Sciatic nerve (tissue), 2 donors: ENCODE measurements around the gene MOGAT2. TPM values are rescaled to one million over a fixed set of nuclear protein-coding genes. Genes with fewer than 3 reads are reported as not detected.
A peak's percentile ranks its signal among the peaks of the same experiment; 100 is the strongest.
"Not testable (repeated sequence)": the region's sequence is repeated elsewhere in the genome, so short reads cannot be mapped to it uniquely, and the experiment has no call there.

Experiments used
- ATAC-seq: fragments of 200-7000 bp; cut with Tn5 transposase; one replicate; pipeline ENCODE4 v1.9.1; 2020; ENCODE audit warnings: mild to moderate bottlenecking, moderate library complexity
- DNase-seq: peaks from one replicate; pipeline ENCODE4 v3.0.0-alpha.2; 2020; ENCODE audit warnings: low spot score
- intact Hi-C: fragments of 100-400 bp; cut with DNase I; formaldehyde crosslinking; loops from one replicate; pipeline ENCODE4 v1.14.2; 2022
- total RNA-seq: library from RNA; stranded (reverse); fragmentation: NEBNext Ultra II Directional; extraction: Animal tissue kit (Norgen Biotek cat#: 25700); gene quantifications from one replicate; pipeline ENCODE4 v1.2.1, GENCODE V29; 2021
- donor health status: DM: no; HTN: no; CAD: no.
- donor health status: DM: no; HTN: no; CAD: no.

MOGAT2 gene
- 0.18 TPM for total RNA-seq

DNA sequence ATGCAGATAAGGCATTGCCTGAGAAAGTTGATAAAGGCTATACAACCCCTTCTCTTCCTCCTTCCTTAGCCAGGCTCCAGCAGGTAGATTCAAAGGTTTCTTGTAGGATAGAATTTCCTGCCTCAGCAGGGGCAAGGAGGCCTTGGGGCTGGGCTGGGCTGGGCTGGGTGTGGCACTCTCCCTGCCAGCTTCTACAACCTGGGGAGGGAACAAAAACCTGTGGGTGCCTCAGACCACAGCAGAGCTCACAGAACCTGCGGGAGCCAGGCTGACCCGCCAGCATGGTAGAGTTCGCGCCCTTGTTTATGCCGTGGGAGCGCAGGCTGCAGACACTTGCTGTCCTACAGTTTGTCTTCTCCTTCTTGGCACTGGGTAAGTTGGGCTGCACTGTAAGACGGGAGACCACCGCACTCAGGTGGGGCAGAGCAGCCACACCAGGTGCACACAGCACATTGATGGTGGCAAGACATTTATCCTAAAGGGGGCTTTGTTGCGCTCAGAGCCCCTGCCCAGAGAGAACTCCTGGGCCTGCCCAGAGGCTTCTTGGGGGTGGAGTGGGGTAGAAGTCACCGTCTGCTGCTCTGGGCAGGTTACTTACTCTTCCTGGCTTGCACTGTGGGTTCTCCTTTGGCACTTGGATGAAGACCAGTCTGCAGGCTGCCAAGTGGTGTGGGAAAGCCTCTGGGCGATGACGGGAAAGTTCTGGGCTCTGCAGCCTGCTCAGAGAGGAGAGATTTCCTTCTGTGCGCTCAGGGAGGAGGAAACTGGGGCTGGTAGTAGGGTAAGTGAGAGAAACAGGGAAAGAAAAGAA is at the start of gene MOGAT2:
MOGAT2 (plus strand) TSS at position 231 of the 811 bp plus-strand sequence; CDS start at position 282, 51 bp downstream.
- DNase-seq (no peak), ATAC-seq (peak; percentile 14)
- intact Hi-C loops = no loop called here

DNA sequence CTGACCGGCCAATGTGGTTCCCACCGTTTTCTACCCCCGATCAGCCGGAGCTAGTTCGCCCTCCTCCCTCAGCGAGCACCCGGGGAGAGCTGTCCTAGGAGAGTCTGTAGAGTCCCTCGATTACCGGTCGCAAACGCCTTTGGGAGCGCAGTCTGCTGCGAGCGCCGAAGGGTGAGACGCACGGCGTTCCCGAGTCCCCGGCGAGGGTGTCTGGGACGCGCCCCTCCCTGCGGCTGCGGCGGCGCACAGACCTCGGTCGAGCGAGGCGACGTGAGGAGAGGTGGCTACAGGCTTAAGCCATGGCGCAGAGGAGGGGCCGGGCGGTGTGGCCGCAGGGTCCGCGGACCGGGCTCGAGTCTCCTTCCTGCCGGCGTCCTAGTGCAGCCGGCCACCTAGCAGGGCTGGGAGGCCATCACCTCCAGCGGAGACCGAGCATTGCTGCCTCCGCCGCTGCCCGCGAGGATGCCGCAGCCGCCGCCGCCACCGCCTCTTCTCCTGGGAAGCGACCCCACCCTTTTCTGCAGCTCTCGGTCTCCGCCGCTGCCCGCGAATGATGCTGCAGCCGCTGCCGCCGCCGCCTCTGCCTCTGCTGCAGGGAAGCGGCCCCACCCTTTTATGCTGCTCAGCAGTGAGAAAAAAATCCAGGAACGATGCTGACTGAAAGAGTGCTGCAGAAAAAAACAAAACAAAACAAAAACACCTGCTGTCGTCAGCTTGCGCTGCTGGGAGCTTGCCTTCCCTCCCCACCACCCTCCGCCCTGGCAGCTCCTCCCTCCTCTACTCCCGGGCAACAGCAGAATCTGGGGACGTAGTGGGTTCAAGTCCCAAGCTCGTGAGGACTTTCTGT is 49.0 kb upstream of the MOGAT2 start, which contains the start of gene MAP6:
MAP6 (minus strand) TSS at position 588 of the 847 bp plus-strand sequence. CDS start 669 bp downstream, outside the sequence.
- DNase-seq (no peak), ATAC-seq (peak; percentile 24)
- intact Hi-C loops = no loop called here

DNA sequence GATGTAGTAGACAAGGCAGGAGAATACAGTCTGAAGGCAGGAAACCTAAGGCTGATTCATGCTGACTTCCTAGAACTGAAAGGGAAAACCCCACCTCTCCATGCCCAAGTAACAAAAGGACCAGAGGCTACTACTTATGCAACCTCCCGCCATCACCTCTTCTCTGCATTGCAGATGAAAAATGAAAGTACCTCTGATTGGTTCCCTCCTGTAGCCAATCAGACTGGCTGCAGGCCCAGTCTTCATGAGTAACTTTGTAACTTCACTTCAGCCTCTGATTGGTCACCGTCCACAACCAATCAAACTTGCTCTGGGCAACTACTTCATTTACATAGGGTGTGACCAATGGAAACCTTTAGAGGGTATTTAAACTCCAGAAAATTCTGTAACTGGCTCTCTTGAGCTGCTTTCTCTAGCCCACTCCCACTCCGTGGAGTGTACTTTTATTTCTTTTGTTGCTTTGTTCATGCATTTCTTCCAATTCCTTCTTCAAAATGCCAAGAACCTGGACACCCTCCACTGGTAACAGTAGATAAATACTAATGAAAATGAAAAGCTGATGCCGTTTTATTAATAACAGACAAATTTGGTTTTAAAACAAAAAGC is 43.6 kb upstream of the MOGAT2 start:
- intact Hi-C loops = no loop called here
- DNase-seq (no peak), ATAC-seq (no peak)

DNA sequence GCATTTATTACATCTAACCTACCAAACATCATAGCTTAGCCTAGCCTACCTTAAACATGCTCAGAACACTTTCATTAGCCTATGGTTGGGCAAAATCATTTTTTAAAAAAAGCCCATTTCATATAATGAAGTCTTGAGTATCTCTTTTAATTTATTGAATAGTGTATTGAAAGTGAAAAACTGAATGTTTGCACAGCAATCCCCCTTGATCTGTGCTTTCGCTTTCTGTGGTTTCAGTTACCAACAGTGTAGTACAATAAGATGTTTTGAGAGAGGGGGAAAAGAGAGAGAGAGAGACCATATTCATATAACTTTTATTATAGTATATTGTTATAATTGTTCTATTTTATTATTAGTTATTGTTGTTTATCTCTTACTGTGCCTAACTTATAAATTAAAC is 40.4 kb upstream of the MOGAT2 start:
- ATAC-seq = no peak
- intact Hi-C loops = no loop called here
- no peak for DNase-seq

DNA sequence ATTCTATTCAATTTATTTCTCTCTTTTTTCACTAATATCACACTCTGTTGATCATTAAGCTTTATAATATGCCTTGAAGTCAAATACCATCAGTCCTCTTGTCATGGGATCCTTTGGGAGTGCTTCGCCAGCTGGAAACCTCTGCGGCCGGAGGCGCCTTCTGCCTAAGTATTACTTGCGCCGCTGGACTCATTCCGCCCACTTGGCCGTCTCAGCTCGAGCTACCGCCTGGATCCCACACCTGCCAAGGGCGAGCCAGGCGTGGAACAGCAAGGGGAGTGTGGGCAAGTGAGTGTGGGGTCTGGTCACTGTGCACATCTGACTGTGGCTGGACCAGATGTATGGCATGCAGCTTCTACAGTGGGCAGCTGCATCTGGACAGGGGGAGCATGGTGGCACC is 39.7 kb upstream of the MOGAT2 start:
- no peak for DNase-seq
- ATAC-seq = no peak
- intact Hi-C loops = no loop called here

DNA sequence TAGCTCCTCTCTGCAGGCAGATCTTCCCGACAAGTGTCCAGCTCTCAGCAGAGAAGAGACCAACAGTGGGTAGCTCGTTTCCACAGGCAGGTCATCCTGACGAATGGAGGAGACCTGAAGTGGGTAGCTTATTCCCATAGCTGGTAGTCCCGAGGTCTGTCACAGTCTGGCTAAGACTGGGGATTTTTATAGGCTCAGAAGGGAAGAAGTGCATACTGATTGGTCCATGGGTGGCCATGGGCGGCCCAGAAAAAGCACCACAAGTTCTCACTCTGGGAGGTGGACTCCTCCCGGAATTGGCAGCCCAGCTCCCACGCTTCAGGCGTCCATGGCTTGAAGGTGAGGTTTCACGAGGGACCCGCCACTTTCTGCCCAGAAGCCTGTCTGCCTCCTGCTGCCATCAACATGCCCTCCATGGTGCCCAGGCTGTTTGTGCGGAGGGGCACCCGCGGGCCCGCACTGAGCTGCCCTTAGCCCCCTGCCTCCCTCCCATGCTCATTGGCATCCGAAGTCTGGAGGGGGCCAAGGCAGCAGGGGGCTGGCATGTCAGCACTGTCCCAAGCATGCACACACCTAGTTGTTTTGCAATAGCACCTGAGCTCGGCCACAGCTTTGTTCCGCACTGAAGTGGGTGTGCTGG is 38.9 kb upstream of the MOGAT2 start:
- DNase-seq (no peak), ATAC-seq (no peak)
- intact Hi-C loops = no loop called here

DNA sequence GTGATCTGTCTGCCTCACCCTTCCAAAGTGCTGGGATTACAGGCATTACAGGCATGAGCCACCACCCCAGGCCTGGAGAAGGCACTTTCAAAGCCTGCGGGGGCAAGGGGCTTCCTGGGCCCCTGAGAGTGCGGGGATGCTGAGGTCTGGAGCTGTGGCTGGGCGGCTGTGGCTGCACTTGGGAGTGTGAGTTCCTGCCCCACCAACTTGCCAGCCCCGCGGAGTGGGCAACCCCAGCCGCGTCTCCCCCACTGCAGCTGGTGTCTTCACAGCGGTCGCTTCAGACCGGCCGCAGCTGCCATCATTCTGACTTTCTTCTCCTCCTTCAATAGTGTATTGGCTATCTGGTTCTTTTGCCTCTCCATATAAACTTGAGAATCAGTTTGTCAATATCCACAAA is 38.1 kb upstream of the MOGAT2 start:
- intact Hi-C loops = no loop called here
- DNase-seq = no peak

DNA sequence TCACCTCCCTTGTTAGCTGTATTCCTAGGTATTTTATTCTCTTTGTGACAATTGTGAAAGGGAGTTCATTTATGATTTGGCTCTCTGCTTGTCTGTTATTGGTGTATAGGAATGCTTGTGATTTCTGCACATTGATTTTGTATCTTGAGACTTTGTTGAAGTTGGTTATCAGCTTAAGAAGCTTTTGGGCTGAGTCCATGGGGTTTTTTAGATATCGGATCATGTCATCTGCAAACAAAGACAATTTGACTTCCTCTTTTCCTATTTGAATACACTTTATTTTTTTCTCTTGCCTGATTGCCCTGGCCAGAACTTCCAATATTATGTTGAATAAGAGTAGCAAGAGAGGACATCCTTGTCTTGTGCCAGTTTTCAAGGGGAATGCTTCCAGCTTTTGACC is 33.8 kb upstream of the MOGAT2 start:
- DNase-seq, ATAC-seq, intact Hi-C loops: not testable (repeated sequence)

More for the DNA sequence above, 38.1 kb upstream of the MOGAT2 start:
- no peak for ATAC-seq

DNA sequence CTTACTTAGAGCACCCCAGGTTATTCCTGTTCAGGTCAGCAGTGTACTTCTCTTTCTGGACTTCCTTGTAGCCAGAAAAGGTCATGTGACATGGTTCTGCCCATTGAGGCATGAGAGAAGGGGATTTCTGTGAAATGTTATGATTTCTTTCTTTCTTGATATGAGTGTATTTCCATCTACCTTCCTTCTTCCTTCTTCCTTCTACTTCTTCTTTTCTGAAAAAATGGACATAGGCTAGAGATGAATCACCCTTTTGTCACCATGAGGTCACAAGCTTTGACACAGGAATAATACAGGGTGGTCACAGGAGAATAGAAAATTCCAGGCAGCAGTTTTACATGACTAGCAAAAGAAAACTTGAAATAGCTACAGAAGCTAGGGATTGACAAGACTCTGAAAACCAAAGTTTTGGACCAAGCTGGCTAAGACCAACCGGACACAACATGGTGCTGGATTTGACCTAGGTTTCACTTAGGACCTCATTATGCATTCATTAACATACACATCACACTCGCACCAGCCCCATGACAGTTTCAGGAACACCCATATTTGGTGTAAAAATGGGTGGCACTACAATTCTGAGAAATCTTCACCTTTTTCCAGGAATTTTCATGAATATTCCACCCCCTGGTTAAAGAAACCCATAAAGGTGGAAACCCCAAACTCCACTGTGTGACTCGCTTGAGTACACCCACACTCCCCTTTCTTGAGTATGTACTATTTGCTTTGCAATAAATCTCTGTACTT is 27.6 kb upstream of the MOGAT2 start:
- no peak for DNase-seq
- ATAC-seq = no peak
- intact Hi-C loops = no loop called here

DNA sequence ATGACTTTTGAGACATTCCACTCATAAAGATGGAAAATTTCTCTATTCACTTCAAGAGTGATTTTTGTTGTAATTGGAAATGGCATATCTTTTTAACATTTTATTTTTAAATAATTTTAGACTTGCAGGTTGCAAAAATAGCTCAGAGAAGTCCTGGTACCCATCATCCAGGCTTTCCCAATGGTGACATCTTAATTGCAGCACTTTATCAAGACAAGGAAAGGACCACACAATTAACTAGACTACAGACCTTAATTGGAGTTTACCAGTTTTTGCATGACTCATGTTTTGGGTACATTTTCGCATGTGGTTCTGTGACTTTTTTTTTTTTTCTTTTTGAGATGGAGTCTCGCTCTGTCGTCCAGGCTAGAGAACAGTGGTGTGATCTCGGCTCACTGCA is 25.8 kb upstream of the MOGAT2 start:
- no peak for ATAC-seq
- intact Hi-C loops = no loop called here
- no peak for DNase-seq

DNA sequence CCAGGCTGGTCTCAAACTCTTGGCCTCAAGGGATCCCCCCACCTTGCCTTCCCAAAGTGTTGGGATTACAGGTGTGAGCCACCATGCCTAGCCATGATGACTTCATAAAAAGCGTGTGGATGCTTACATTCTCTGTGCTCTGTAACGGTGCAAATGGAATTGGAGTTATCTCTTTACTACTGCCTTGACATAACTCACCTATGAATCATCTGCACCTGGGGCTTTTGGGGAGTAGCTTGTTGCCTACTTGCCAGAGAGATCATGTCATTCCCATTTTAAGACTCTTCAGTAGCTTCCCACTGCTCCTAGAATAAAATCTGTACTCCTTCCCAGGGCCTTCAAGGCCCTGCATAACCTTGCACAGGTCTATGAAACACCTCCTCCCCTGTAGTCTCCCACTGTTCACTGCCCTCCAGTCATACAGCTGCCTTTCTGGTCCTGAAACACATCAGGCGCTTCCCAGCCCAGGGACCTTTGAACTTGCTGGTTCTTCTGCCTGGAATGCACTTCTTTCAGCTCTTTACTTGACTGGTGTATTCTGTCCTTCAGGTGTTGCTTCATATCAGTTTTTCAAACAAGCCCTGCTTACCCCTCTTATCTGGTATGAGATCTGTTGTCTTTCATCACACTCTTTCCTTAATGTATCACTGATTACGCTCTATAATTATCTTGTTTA is 19.6 kb upstream of the MOGAT2 start:
- no peak for DNase-seq
- intact Hi-C loops = no loop called here
- no peak for ATAC-seq

DNA sequence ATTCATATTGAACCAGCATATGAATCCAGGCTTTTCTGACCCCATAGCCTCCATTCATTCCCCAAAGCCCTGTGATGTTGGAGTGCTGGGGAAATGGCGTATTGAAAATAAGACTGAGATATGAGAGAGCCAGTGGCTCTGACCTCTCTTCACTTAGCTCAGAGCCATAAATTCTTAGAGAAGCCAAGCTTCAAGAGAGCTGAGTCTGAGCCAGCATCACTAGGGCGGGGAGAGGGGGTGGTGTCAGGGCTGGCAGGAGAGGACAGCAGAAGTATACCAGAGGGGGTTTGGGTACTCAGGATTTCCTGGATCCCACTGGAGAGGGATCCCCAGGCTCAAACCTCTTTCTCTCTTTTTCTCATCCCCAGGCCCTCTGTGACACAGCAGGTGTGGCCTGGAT is 16.7 kb upstream of the MOGAT2 start:
- ATAC-seq (no peak), DNase-seq (no peak)
- intact Hi-C loops = no loop called here

DNA sequence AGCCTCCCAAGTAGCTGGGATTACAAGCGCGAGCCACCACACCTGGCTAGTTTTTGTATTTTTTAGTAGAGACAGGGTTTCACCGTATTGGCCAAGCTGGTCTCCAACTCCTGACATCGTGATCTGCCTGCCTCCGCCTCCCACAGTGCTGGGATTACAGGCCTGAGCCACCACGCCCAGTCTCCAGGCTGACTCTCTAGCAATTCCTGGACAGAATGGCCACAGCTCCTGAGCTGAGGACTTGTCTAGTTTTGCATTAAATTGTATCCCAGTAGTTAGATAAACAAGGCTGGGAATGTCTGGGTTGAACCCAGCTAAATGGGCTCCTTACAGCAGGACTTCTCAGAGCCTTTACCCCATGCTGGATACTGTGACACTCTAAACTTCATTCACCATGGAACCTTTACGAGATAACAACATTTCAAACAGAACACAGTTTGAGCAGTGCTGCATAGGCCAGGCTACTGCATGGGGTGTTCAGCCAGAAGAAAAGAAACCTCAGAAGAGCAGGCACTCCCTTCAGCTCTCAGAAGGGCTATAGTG is 13.9 kb upstream of the MOGAT2 start:
- no peak for DNase-seq
- no peak for ATAC-seq
- intact Hi-C loops = no loop called here

DNA sequence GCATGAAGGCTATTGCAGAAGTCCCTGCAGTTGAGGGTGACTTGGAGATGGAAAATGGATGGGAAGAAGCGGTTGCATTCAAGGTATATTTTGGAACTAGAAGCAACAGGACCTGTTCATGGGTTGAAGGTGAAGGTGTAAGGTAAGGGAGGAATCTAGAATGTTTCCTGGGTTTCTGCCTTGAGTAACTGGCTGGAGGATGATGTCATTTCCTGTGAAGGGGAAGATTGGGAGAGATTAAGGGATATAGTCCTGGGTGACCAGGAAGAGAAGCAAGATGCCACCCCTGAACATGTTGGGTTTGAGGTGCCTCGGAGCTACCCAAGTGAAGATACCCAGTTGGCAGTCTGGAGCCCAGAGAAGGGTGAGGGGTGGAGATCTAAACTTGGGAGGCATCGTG is 12.1 kb upstream of the MOGAT2 start:
- intact Hi-C loops = no loop called here
- ATAC-seq = no peak
- DNase-seq = no peak

DNA sequence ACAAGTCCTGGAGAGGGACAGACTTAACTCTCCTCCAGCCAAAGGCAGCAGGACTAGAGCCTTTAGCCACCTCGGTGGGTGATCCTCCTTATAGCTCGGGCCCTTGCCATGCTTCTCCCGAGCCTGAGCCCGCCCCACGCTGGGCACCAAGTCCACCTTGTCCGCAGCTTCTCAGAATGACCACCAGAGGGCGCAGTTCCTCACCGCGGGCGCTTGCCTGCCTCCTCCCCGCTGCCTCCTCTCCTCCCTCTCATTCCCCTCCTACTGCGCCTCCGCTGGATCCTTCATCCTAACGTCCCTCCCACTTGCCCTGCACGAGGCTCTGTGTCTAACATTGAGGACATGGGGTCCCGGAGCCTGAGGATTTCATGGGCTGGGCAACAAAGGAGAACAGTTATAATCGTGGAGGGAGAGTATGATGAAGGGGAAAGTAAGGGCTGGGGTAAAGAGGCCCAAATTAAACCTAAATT is 11.3 kb upstream of the MOGAT2 start:
- ATAC-seq = peak; percentile 94

DNA sequence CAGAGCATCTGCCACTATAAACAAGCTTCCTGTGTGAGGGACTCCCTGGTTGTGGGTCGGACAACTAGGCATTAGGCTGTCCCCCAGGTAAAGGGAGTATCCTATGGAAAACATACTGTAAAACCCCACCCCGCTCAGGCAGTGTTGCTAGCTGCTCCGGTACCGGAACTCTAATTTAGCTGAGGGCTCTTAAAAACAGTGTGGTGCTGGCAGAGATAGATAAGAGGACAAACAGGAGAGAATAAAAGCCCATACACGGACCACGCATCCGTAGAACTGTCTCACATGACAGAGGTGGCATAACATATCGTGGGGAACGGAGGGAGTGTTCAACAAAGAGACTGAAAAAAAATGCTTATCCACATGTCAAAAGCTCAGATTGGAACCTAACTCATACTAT is 3.4 kb upstream of the MOGAT2 start:
- intact Hi-C loops = no loop called here
- no peak for DNase-seq
- no peak for ATAC-seq

More for the DNA sequence above, 11.3 kb upstream of the MOGAT2 start:
- DNase-seq = peak; percentile 79
- intact Hi-C loops = no loop called here

DNA sequence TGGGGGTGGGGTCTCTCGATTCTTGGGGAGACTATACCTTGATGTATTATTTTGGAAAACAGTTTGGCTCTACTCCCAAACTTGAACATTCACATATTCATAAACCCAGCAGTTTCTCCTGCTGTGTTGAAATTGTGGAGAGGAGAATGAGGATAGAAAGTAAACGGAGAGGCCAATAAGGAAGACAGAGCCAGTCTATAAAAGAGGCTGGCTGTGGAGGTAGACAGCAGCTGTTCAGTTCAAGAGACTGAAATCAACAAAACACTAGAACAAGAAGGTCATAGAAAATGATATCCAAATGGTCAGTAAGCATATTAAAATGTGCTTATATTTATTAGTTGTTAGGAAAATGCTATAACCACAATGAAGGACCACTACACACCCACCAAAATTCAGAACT is 1.9 kb upstream of the MOGAT2 start:
- ATAC-seq (no peak), DNase-seq (no peak)
- intact Hi-C loops = no loop called here

DNA sequence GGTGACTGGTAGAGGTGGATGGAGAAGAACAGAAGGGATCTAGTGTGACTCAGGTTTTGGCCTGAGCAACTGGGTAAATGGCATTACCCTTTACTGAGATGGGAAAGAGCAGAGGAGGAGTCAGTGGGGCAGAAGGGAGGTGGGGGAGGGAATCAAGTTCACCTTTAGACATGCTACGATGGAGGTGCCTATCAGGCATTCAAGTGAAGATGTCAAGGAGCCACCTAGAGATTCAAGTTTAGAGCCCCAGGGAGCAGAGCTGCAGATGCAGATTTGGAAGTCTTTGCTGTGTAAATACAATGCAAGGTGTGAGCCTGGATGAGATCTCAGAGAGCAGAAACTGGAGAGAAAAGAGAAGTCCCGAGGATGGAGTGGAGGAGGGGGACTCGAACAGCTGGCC is 979 bp upstream of the MOGAT2 start:
- intact Hi-C loops = no loop called here
- ATAC-seq = no peak
- no peak for DNase-seq
